ENCODE measurements around the gene FRS2.

Gene FRS2

DNA sequence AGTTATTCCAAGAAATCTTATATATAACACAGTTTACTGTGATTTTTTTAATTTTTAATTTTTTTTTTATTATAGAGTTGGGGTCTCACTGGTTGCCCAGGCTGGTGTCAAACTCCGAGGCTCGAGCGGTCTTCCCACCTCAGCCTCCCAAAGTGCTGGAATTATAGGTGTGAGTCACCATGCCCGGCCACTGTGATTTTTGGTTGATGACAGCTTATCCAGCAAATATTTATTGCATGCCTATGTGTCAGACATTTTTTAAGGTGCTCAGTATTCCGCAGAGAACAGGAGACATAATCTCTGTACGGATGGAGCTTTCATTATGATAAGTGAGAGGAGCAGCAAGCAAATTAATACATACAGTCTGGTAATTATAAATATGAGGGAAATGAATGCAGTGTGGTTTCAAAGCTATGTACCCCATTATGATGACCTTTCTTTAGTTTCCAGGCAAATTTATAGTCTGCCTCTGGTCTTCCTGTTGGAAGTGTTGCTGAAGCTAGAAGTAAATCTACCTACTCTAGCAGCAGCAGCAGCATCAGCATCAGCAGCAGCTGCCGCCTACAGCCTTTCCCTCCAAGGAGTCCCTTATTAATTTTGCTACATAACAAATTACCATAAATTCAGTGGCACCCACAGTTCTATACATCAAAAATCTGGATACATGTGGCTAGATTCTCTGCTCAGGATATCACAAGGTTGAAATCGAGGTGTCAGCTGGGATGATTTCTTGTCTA lies 32.3 kb downstream of the FRS2 start:
- no peak for DNase-seq

DNA sequence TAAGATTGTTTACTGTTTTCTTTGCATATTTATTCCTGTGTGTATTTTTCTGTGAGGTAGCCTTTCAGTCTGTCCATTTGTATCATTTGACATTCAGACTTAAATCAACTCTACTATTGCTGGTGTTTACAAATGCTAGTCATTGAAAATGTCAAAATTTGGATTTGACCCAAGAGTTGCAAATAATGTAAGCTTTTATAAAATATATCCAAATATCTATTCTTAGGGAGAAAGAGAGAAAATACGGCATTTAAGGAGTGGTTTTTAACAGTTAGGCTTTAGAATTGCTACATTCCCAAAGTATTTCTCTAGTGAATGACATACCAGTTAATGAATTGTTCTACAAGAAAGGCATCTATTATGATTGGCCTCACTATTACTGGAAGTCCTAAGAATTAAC lies 37.9 kb downstream of the FRS2 start:
- DNase-seq = no peak

DNA sequence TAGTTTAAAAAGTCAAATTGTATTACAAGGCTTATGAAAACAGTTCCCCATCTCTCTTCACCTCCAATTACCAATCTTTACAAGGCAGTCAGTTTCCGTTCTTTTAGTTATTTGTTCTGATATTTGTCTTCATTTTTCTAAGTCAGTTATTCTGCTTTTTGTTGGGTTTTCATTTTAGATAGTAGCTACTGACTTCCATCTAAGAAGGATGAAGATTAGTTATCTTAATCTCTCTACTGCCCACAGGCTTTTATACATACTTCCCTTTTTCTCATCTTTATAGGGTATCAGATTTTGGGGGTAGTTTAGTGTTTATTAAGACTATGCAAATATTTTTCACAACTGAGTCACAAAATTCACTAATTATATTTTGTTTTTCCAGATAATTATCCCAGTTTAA lies 38.4 kb downstream of the FRS2 start:
- no peak for DNase-seq

DNA sequence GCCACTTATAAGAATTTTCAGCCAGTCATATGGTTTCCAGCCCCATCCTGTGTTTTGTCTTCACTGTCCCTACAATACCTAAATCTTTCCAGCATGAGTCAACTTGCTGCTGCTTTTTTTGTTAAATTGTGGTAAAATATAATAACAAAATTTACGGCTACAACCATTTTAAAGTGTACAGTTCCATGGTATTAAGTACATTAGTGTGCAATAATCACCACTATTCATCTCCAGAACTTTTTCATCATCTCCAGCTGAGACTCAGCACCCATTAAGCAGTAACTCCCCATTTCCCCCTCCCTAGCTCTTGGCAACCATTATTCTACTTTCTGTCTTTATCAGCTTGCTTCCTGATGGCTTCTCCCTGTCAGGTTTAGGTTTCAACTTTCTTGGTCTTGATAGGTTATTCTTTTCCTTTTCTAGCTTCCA lies 39.1 kb downstream of the FRS2 start:
- no peak for DNase-seq

DNA sequence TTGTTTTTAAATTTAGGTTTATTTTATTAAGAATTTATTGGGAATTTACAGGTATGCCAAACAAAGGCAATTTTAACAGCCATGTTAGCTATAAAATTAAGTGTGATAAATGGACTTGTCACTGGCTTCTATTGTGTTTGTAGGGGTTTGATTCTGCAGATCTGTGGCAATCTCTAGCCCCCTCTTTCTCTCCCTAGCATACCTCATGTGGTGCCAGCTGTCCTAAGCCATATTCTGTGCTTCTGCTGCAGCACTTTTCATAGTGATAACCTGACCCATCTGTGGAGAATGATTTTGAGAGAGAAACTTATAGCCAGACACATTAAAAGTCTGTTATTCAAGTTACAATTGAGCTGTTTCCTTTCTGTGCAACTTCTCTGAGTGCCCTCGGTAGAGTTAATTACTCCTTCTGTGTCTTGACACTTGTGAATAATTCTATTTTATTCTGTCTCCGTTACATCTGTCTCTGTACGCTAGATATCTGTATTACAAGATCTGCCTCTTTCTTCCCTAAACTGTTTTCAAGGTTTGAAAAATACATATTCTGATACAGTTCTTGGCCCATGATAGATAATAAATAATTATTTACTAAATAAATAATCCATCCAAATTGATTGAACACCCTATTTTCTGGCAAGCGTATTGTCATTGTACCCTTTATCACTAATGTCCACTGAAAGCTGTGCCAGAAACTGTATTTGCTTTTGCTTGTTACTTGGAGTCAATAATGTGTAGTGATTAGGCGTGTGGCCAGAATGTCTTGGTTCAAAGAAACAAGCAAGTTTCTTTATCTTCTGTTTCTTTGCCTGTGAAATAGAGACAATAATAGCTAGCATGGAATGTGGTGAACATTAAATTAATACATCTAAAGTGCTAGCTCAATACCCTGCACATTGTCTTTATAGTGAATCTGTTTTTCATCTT lies 40.0 kb downstream of the FRS2 start:
- no peak for DNase-seq

DNA sequence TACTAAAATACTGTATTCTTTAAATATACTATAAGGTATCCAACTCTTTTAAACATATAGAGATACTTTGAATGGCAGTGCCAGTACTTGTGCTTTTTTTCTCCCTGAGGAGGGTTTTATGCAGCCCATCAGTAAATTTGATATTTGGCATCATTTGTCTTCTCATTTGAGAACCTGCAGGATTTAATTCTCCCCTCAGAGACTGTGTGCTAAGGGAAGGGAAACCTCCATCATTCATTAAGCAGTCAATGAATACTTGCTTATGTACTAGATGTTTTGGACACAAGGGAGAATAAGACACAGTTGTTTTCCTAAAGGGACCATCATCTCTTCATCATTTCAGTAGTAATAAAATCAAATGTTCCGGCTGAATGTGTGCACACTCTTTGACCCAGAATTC lies 40.8 kb downstream of the FRS2 start:
- no peak for DNase-seq

DNA sequence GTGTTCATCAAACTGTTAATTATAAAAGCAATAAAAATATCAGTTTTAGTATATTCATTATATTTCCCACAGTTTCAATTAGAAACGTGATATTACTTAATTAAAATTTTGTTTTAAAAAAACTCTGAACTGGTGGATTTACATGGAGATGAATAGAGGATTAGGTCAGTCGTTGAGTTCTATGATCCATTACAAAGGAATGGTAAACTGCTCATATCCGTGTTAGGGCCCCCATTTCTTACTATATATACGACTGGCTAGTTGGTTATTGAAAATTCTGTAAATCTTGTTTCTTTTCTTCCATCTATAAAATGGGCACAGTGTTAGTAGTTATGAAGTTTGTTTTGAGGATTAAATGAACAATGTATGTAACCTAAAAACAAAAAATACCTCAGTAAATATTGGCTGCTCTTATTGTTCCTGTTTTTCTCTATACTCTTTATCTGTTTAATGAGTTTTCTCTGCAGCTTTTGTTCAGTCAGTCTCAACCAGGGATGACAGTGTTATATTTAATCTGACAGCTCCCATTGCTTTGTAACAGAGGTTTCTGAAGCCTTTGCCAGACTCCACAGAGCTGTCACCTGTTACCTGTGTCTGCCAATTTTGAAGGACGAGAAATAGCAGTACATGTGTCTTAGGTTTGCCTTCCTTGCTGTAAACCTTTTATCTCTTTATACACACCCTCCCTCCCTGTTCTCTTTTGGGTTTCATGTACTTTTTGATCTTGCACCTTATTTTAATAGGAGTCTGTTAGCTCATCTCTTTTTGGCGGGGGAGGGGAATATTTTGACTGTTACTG lies 41.5 kb downstream of the FRS2 start:
- DNase-seq = no peak

DNA sequence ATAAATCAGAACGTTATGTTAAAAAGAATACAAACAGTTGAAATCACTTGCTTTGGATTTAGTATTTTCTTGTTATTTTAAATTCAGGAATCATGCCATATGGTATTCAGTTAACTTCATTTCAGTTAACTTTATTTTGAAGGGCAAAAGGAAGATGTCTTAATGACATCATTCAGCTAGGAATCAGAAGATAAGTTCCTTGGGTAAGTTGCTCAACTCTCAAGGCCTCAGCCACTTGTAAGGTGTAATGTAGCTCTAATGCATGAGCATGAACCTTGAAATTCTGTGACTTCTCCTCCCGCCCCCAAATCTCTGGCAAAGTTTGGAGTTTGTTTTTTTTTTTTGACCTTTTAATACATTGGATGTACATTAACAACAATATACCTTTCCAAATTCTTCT lies 42.6 kb downstream of the FRS2 start:
- no peak for DNase-seq

DNA sequence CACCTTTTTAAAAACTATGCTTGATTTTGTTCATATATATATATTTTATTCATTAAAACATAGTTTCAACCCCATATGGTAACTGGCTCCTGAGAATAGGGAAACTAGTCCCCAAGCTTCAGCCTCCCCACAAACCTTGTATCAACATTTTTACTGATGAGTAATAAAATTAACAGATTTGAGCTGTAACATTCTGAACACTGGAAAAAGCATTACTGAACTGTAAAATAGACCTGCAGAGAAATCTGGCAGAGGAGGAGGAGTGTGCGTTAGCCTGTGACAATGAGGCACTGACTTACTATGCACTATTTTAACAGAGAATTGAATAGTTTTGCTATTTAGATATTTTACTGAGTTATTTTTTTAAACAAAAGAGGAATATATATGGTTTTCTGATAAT lies 43.1 kb downstream of the FRS2 start:
- DNase-seq = no peak

DNA sequence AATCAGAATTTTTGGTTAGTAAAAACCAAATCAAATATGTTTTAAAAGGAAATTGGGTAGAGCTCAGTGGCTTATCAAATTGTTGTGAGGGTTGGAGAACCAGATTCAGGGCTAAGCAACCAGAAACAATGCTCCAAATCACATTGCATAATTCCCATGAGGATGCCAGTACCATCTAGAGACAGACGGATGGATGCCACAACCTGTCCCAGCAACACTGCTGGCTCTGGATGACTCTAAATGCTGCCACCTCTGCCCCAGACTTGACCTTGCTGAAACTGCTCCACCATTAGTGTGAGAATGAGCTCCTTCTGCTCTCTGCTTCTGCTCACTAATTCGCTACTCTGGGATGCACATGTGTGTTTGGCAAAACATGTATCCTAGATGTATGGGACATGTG lies 43.9 kb downstream of the FRS2 start:
- no peak for DNase-seq

DNA sequence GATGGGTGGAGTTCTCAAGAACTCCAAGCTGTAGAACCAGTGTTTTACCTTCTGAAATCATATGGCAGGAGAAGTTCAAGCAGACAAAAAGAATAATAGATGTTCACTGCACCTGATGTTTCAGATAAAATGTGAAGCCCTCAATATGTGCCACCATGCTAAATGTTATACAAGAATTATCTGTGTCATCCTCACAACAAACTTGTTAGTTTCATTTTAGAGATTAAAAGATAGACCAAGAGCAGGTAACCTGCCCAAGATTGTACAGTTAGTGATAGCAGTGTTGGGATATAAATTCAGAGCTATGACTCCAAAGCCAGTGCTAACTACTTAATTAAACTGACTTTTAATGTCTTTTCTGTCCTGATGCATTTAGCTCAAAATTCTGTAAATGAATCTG lies 44.7 kb downstream of the FRS2 start:
- DNase-seq = no peak

DNA sequence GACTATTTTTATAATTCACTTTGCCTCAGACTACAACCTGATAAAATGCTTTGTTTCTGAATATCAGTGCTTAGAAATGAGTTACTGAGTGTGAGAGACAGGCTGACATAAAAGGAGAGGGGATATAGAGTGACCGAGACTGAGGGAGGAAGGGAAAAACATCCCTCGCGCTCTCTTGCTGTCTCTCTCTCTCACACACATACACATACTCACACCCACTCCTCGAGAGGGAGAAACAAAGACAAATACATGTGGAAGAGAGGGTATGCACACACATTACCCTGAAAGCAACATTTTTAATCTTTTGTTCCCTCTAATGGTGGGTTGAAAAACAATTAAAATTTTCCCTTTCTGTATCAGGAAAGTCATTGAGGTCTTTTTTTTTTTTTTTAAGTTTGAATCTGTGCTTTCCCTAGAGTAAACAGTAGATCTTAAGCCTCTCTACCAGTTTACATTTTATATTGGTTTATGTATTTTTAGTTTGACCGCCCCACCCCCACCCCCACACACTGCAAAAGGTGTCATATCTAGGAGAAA lies 45.3 kb downstream of the FRS2 start:
- no peak for DNase-seq

DNA sequence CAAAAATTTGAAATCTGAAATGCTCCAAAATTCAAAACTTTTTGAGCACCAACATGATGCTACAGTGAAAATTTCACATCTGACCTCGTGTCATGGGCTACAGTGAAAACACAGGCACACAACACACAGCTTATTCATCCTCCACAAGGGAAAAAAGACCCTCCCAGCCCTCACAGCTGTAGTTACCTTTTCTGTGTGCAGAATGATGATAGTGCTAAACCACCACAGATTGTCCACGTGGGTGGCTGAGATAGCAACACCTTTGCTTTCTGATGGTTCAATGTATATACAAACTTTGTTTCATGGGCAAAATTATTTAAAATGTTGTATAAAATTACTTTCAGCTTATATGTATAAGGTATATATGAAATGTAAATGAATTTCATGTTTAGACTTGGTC lies 46.8 kb downstream of the FRS2 start:
- DNase-seq = no peak

DNA sequence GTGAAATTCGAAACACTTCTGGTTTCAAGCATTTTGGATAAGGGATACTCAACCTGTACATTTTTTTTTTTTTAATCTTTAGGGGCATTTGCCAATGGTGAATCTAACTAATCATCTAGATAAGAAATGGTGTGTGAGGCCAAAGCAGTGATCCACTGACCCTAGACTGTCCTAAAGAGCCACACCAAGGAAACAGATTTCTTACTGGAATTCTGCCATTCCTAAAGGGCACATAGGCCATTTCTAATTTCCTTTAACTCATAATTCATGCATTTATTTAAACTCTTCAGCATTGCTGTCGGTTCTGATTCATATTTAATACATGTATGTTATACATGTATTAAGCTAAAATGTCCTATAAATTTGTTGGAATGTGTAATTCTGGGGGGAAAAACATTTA lies 47.2 kb downstream of the FRS2 start:
- no peak for DNase-seq

DNA sequence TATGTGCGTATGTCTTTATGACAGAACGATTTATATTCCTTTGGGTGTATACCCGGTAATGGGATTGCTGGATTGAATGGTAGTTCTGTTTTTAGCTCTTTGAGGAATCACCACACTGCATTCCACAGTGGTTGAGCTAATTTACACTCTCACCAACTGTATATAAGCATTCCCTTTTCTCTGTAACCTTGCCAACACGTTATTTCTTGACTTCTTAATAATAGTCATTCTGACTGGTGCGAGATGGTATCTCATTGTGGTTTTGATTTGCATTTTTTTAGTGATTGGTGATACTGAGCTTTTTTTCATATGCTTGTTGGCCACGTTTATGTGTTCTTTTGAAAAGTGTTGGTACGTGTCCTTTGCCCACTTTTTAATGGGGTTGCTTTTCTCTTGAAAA lies 49.7 kb downstream of the FRS2 start:
- no peak for DNase-seq

DNA sequence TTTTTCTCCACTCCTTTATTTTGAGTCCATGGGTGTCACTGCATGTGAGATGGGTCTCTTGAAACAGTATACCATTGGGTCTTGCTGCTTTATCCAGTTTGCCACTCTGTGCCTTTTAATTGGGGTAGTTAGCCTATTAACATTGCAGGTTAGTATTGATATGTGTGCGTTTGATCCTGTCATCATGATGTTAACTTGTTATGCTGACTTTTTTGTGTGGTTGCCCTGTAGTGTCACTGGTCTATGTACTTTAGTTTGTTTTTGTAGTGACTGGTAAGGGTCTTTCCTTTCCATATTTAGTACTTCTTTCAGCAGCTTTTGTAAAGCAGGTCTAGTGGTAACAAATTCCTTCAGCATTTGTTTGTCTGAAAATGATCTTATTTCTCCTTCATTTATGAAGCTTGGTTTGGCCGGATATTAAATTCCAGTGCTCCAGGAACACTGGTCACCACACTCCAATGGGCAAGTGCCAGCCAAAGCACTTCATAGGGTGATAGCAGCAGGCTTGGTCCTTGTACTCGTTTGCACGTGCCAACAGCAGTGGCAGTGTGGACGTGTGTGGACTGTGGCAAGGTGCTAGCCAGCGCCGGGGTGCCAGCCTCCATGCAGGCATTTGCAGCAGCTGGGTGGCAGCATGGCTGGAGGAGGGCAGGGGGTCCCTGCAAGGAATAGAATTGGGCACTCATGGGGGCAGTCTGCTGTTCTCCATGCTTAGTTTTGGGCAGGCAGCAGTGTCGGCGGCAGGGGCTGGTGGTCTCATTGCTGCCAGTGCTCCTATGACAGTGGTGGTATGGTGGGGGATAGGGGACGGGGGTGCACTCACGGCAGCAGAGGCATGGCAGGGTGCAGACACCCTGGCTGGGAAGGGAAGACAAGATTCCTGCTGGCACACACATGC lies 53.5 kb downstream of the FRS2 start:
- DNase-seq = no peak

DNA sequence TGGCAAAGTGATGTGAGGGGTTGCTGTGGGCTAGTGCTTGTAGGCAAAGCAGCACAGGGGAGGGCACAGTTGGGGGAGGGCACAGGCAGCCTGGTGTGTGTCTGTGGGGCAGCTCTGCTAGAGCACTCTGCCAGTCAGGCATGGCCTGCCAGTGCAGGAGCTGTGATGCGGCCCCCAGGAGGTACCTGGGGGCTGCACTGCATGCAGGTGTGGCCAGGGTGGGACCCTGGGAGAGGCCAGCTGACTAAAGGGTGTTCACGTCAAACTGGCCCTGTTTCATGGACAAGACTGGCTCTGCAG lies 54.1 kb downstream of the FRS2 start:
- DNase-seq = no peak

DNA sequence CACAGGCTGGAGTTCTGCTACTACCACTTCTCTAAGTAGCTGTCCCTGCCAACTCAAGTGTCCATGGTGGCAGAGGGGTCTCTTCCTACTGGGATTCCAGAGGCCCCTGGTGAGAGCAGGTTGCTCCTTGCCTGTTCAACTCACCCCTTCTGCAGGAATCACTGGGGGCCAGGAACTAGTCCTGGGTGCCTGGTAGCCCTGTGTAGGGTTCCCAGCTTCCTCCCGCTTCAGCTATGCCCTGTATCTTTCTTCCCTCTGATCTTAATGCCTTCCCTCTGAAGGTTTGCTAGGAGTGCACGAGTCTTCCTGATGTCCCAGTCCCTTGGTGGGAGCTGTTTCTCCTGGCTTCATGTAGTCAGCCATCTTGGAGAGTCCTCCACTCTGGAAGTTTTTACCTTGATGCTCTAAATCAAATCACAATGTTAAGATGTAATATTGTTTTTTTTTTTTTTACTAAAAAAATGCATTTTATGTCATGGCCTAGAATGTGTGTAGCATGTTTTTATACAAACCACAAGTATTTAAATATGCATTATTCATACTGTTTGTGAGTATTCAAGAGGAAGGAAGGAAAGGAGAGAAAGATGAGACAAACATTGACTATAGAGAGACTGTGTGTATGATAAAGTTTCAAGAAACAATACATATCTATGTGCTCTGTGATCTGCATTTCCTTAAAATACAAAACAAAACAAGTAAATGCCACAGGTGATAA lies 54.7 kb downstream of the FRS2 start:
- no peak for DNase-seq

DNA sequence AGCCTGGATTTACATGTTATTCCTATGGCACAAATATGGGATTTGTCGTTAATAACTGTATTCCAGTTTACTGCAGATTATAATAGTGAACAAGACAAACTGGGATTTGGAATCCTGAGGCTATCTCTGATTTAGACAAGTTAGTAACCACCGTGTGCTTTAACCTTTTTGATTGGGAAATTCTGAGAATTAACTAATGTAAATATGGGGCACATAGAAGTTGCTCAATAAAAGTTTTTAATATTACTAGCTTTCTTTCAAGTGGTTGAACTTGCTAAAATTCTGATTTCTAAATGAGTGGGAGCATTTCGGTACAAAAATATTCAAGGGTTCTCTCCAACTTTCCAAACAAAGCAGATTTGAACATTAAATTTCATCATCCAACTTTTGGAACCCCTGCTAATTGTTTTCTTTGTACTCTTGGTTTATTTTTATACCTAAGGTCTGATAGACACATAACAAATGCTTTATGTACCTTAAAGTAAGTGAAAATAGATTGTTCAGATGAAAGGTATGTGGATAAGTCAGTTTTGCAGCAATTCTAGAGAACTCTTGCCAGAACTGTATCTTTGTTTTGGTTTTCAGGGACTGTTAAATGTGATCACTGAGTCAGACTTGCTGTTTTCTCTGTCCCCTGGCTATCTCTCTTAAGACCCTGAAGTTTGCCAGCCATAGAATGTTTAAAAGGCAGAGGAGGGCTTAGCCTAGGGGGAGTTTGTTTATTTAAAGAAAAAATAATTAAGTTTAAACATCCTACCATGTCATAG lies 57.5 kb downstream of the FRS2 start:
- DNase-seq = no peak

DNA sequence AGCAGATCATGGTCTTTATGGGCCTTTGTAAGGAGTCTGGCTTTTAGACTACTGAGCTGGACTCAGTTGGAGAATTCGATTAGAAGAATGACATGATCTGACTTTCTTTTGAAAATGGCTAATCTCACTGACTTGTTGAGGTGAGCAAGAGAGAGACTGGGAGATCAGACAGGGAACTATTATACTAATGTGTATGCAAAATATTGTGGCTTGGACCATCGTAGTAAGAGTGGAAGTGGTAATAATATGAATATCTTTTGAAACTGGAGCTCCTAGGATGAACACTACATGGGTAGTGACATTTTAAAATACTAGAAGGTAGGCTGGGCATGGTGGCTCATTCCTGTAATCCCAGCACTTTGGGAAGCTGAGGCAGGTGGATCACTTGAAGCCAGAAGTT lies 58.8 kb downstream of the FRS2 start:
- DNase-seq = no peak

DNA sequence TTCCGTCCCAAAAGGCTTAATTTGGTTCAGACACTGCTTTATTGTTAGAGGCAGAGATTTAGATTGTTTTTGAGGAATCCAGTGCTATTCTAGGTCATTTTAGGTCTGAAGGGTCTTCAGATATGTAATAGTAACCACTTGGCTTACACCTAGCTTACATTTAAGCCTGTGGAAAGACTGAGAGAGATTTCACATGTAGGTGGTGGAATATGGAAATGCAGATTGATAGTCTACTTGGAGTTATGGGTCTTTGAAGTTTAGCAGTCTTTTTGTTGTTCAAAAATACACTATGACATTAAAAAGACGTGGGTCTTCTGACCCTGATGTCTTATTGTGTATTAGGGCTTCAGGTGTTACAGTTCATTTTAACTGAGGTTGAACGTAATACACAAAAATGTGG lies 63.7 kb downstream of the FRS2 start:
- no peak for DNase-seq

Data from CD4-positive, alpha-beta T cell treated with Interleukin-21 for 1 hour (primary cell).